NCI-H2196 (cell line): ENCODE results near the gene DGKI.

Experiments
- DNase-seq: peaks from one replicate; lab custom pipeline; 2025; ENCODE audit not compliant: unreplicated experiment; lab: John Stamatoyannopoulos, UW

Gene DGKI

DNA sequence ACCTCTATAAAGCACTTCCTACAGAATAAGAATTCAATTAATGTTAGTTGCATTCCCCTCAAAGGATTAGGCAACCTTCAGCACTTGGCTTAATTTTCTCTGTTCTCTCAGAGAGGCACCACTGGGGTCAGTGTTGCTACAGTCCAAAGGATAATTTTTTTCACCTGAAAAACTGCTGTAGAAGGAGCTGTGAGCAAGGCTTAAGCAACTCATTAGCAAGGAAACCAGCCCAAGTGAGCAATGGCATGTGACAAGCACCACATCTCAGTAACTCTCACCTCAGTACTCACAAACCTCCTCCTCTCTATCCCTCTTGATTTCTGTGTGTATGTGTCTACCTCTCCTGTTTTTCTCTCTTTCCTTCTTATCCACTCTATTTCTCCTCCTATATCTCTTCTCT, 55.9 kb downstream of the DGKI start:
- DNase-seq: no peak

DNA sequence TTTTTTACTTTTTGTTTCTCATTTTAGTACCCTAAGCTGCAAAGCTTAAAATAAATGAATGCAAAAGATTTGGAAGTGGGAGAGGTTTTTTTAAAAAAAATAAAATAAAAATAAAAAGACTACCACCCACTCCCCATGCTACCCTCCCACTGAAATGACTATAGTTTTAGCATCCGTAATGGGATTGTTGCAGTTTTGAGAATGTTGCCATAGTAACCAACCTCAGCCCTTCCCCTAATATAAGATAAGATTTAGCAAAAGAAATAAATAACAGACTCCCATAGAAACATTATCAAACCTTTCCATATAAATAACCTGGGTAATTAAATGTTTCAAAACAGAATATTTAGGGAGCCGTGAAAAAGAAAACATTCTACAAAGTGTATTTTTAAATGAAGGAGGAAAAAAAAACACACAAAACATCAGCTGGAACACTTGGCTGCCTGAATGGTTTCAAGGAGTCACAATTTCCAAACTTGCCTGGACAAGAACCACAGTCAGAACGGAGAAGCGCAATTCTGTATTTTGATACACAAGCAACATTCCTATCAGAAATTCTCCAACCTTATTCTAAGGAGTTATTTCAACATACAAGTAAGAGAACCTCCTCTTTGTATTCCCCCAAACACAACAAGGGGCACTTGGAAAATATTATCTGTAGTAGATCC, 57.4 kb downstream of the DGKI start:
- no peak for DNase-seq

DNA sequence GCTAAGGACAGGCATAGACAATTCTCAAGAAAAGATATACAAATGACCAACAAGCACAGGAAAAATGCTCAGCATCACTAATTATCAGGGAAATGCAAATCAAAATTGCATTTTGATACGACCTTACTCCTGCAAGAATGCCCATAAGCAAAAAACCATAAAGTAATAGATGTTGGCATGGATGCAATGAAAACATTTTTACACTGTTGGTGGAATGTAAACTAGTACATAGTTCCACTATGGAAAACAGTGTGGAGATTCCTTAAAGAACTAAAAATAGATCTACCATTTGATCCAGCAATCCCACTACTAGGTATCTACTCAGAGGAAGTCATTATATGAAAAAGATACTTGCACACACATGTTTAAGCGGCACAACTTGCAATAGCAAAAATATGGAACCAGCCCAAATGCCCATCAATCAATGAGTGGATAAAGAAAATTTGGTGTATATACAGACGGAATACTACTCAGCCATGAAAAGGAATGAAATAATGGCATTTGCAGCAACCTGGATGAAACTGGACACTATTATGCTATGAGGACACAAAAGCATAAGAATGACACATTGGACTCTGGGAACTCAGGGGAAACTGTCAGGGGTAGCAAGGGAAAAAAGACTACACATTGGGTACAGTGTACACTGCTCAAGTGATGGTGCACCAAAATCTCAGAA, 59.3 kb downstream of the DGKI start:
- no peak for DNase-seq

DNA sequence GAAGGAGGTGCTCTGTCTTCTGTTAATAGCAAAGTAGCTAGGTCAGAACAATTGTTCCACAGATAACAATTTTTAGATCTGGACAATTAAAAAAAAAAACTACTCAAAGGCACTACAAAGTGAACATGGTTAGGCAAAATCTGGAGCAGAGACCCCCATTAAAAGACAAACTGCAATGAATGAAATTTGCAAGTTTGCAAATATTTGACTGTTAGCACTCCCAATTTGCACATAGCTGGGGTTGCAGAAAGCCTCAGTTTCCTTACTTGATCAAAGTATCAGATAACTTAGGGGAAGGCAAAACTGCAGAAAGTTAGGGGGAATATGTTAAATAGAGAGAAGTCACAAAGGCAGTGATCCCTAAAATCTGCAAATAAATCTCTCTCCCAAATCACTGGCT, 68.3 kb downstream of the DGKI start:
- DNase-seq: no peak

DNA sequence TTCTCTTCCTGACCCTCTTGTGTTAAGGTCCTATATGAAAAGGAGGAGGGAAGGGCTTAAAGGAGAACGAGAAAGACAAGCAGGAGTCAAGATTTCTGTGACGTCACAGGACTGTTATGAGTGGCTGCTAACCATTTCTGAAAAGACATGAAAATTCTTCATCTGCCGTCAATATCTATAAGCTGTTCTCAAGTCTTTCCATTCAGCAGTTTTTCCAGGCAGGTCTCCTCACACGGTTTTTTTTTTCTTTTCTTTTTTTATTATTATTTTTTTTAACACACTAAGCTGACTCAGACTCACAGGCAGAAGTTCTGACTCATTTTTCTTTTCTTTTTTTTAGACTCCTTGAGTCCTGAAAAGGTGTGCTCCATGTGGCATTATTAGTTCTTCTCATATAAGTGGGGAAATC, 72.0 kb downstream of the DGKI start:
- no peak for DNase-seq

DNA sequence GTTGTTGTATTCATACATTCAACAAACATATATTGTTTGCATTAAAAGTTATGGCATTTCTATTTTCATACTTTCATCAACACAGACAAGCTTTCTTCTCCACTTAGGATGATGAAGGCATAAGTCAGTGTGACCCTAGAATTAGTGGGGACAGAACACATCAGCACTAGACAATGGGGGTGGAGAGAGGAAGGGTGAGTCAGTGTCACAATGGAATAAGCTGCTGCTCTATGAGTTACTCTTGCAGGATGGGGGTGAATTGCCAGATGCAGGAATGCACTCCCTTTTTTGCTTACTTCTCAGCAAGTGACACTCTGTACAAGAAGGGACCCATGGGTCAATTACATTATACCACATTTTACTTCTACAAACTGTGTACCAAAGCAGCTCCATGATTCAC, 74.0 kb downstream of the DGKI start:
- DNase-seq: no peak

DNA sequence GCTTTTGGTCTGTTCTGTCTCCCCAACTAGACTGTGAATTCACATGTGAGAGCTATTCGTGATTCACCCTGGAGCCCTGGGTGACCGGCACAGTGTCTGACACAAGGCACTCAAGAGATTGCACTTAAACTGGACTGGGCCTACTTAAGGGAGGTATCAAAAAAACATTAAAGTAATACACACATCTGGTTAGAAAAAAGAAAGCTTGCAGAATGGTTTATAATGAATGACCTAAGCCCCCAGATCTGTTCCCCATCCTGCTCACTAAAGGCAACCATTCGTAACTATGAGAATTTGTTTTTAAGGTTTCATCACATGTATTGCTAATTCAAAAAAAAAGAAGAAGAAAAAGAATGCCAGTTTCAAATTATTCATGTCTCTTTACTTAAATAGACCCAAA, 74.5 kb downstream of the DGKI start:
- DNase-seq: no peak

DNA sequence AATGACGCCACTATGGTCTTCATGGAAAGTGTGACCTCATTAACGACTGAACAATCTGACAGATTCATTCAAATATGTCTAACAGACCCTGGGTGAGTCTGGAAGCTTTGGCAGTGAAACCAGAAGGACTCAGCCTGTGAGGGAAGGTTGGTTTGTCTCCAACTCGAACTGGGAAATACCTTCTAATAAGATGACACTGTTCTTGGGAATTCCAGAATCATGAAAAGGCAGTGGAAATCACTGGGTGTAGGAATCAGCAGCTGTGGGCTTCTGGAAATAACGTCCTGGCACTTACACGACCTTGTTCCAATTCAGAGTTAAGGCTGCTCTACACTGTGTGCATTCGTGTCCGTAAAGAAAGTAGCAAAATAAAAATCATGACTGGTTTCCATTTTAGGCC, 75.1 kb downstream of the DGKI start:
- DNase-seq: no peak

DNA sequence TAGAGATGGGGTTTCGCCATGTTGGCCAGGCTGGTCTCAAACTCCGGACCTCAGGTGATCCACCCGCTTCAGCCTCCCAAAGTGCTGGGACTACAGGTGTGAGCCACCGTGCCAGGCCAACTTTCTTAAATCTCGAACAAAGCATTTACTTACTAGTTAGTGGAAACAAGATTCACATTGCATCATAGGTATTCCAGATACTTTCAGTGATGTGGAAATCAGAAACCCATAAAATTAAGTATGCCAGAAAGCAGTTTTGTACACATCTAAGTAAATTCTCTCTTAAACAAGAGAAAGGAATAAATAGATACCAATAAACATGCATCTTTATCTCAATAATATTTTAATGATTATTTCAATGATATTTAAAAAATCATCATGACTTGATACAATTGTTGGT, 75.5 kb downstream of the DGKI start:
- DNase-seq: no peak

DNA sequence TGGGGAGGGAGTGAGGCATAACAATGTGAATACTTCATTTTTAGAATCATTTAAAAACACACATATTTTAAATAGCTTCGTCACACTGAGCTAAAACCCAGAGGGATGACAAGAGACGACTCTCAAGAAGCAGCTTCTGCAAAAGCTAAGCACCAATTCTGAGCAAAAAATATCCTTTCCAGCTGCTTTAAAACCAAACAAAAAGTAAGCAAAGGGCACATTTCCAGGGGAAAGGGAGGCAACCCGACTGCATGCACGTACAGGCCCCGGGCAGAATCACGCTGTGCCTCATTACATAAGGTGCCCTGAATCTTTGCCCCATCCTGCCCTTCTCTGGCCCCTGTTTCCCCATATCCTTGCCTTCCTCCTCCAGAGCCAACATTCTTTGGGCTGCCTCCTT, 78.4 kb downstream of the DGKI start:
- no peak for DNase-seq

DNA sequence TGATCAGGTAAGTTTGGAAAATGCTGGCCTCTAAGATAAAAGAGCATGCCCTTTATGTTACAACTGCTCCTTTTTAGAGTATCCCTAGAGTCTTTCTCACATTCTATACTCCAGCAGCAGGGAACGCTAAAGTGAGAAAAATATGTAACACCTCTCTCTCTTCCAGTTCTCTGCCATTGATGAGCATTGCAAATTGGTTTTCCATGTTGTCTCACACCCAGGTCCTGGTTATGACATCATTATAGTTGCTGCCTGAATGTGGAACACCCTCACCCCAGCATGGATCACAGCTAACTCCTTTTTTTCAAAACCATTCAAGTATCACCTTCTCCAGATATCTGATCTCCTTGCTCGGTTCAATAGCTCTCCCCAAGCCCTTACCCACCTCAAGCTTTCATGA, 84.4 kb downstream of the DGKI start:
- DNase-seq: no peak

DNA sequence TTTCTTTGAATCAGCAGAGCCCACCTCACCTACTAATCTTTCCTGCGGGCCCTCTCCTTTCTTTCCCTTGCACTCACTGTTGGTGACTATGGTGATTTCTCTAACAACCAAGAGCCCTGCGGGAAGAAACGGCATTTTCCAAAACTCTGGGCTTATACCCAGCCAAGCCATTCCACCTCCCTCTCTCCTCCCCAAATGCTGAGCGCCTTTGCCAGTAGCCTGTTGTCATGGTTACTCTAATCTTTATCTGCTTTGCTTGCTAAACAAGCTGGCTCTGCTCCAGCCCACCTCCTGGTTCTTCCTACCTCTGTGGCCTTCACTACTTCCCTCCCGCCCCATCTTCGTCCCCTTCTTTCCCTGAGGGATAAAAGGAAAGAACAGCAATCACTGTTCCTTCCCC, 86.7 kb downstream of the DGKI start:
- DNase-seq: no peak

DNA sequence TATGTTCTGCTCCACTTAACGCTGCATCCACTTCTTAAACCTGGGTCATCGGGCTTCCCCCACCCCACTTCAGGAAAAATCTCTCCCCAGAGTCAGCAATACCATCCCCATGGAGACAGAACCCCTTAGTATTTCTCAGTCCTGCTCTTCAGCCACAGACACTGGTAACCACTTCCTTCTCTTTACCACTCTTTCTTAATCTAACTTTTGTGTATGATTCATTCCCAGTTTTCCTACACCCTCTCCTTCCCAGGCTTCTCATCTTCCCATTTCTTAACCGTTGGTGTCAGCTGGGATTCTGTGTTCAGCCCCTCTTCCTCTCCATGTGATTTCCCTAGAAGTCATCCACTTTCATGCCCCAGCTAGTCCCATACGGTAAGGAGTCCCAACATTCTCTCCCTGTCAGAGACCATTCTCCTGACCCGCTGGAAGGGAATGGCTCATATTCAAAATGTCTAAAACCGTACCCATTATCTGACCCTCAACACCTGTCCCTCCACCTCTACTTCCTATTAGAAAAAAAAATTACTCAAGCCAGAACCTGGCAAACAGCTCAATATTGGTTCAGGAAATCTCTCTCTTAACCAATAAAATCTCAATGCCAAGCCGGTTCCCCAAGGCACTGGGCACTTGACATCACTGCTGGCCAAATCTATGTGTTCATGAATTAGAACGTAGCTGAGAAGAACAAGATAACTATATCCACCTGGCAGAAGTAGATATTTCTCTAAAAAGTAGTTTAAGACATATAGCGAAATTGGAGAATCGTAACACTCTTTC, 89.4 kb downstream of the DGKI start:
- no peak for DNase-seq

DNA sequence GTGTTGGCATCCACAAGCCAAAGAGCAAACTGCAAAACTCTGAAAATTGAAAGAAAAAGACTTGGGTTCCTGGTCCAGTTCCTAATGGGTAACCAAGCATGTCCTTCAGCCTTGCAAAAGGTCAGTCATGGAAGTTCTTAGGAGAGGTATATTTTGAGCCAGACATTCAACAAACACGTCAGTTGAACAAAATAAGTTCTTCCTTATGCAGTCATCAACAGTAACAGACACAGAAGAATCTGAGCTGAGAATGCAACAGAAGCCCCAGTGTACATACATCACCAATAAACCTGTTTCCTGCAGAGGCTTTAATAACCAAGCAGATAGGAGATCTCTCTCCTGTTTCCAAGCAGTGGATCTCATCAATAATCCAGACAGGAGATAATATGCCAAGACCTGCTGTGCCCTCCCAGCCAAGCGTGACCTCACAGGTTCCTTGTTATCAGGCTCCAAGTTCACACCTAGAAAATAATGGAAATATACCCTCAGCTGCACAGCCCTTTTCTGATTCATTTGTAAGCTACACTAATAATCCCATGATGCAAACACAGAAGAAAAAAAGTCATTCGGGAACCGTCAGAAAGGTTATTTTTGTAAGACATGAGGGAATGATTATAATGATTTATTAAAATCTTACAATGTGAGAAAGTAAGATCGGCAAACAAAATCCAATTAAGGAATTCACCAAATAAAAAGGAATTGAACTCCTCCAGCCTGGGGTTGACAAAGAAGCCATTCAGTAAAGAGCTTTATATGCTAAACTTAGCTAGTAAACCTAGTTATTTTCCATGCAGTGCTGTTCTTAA, 90.7 kb downstream of the DGKI start:
- DNase-seq: no peak

DNA sequence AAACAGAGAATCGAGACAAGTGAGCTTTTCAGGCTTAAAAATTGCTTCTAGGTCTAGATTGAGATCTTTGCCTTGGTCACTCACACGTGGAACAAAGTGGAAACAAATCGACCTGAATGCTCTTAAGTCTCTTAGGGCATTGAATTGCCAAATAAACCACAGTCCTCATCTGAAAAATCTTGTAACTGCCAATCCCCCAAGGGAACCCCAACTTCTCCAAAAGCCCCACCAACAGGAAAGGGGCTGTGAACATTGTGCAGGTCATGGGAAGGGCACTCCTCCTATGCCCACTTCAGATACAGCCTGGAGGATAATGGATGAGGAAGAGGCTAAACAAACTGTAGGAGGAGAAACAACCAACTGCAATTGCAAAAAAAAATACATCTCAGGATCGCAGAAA, 91.3 kb downstream of the DGKI start:
- no peak for DNase-seq

DNA sequence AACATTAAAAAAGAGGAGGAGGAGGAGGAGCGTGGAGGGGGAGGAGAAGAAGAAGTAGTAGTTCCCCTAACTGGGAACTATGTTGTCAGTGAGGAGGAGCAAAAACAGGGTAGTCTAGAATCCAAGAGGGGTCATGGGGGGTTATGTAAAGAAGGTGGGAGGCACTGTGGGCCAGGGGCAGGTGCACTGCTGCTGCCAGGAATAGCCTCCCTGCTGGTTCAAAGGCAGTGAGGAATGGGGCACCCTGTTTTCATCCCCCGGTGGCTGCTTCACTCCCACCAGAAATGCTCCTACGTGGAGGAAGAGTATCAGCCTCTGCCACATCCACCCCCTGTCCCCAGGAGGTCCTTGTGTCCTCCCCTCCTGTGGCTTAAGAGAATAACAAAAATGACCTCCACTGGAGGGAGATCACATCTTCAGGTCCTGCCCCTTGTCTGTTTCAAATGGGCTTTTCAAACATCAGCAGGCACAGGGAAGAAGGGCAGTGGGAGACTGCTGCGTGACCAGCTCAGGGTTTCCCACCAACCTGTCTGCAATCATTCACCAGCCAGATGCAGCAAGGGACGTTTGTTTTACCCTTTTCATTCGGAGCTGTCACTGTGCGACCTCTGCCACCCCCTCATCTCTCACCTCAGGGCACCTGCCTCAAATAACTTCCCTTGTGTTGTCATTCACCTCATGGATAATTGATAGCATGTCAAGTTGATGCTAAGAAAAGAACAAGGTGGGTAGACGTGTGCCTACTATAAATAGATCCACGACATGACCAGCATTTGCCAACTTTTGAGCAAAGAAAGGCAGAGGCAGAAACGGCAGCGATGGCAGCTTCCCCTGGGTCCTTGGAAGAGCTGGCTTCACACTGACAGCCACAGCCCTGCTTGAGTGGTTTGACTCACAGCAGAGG, 92.6 kb downstream of the DGKI start:
- no peak for DNase-seq

DNA sequence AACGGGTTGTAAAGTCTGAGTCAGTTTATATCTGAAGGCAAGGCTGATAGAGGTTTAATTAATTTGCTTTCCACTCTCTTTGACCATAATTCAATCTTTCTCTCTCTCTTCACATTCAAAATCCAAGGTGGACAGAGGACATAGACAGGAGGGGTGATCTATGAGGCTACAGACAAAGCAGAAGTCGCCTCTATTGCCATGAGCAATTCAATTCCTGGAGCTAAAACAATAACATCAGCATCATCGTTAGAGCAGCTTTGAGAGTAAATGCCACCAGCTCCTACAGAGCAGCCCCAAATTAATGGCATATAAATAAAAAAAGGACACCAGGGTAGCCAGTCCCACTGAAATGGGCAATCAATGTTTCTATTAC, 93.2 kb downstream of the DGKI start:
- no peak for DNase-seq

DNA sequence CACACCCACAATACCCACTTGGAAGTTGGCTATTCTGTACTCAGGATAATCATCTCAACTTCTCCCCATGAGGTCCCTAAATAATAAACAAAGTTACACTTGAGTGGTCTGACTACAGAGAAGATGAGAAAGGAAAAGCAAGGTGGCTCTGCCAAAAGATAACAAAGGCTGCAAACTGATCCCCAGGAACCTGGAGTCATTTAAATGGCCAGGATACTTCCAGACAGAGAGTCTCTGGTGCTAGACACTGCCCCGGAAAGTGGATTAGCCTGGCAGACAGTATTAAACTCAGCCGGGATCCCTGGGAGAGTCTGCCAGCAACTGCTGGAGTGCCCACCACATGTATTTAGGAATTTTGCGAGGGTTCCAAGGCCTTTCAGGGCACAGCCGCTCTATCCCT, 93.7 kb downstream of the DGKI start:
- no peak for DNase-seq

DNA sequence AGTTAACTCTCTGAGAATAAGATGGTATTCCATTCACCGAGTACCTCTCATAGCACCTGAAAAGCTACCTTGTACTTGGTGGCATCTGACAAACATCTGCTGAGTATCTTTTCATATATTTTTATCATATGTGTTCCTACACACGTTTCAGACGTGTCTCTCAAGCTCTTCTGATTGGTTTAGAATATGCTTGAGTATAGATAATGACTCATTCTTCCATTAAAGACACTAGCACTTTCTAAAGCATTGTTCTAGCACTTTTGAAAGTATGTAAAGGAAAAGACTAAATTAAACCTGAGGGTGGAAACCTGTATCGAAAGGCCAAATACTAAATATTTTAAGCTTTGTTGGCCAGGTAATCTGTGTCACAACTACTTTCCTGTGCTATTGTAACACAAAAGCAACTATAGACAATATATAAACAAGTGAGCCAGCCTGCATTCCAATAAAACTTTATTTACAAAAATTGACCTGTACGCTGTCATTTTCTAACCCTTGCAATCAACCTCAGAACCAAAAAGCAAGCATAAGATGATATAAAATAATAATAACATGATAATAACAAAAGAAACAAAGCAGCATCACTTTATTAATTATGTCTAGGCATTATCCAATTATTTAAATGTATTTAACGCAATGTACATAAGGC, 95.3 kb downstream of the DGKI start:
- DNase-seq: no peak
